A549 treated with AZD9567 at 1 μM for 4 hours (cell line): Measurements from ENCODE around the gene PRRT3. TPM values are rescaled to one million over a fixed set of nuclear protein-coding genes. Genes with fewer than 3 reads are reported as not detected.

Experiments used
- total RNA-seq: library from RNA; stranded (reverse); fragments of 200-300 nt; extraction: Qiagen RNA extraction; gene quantifications from 5 replicates; pipeline ENCODE4 v1.2.3, GENCODE V29; 2022; ENCODE audit not compliant: insufficient read depth

Gene PRRT3
- 0.51 to 1.7 TPM (median 1.6 TPM) in 5 replicates for total RNA-seq

GRCh38 chr3:9951962-9952805 lies at the start of gene PRRT3:
TSS of gene PRRT3 (minus strand) at chr3:9952408. CDS start at chr3:9950115, 2,293 bp downstream.

GRCh38 chr3:9933561-9934234 lies 18.5 kb downstream of the PRRT3 start, which contains the start of gene CRELD1:
TSS of gene CRELD1 (plus strand) at chr3:9933834. CDS start at chr3:9934439, 605 bp downstream.

GRCh38 chr3:9916734-9917680 lies 35.2 kb downstream of the PRRT3 start, which contains the start of gene IL17RC:
TSS of gene IL17RC (plus strand) at chr3:9917098. CDS start at chr3:9917316, 218 bp downstream.

GRCh38 chr3:9902372-9903237 lies 49.6 kb downstream of the PRRT3 start, which contains the start of gene IL17RE:
TSS of gene IL17RE (plus strand) at chr3:9902848. CDS start at chr3:9902933, 85 bp downstream.

Other genes with a start within 250 kb of the PRRT3 start
- gene CPNE9, start 248.6 kb downstream of the PRRT3 start, total RNA-seq = 0.18 to 0.31 TPM (median 0.21 TPM) in 4 of 5 replicates, not detected in the other
- gene BRPF1, start 220.7 kb downstream of the PRRT3 start, total RNA-seq = 17.8 to 20.9 TPM (median 20.0 TPM) in 5 replicates
- 14.7 to 17.9 TPM (median 16.8 TPM) in 5 replicates for gene OGG1, start 202.5 kb downstream of the PRRT3 start, total RNA-seq
- gene CAMK1, start 182.5 kb downstream of the PRRT3 start, total RNA-seq = 13.6 to 16.8 TPM (median 16.2 TPM) in 5 replicates
- gene TADA3, start 159.9 kb downstream of the PRRT3 start, total RNA-seq = 49.0 to 59.0 TPM (median 57.7 TPM) in 5 replicates
- 144 to 268 TPM (median 150 TPM) in 5 replicates for gene ARPC4, start 159.3 kb downstream of the PRRT3 start, total RNA-seq
- 6.9 to 10.0 TPM (median 7.9 TPM) in 5 replicates for gene TTLL3, start 142.1 kb downstream of the PRRT3 start, total RNA-seq
- gene RPUSD3, start 108.4 kb downstream of the PRRT3 start, total RNA-seq = 45.8 to 59.7 TPM (median 56.7 TPM) in 5 replicates
- 30.4 to 45.5 TPM (median 37.8 TPM) in 5 replicates for gene CIDEC, start 72.2 kb downstream of the PRRT3 start, total RNA-seq
- 62.9 to 86.9 TPM (median 83.6 TPM) in 5 replicates for gene JAGN1, start 61.8 kb downstream of the PRRT3 start, total RNA-seq
- gene IL17RE, start 49.6 kb downstream of the PRRT3 start, total RNA-seq = 0.98 to 1.3 TPM (median 1.2 TPM) in 4 of 5 replicates, not detected in the other
- gene IL17RC, start 35.3 kb downstream of the PRRT3 start, total RNA-seq = 22.3 to 27.2 TPM (median 22.6 TPM) in 5 replicates
- gene CRELD1, start 18.6 kb downstream of the PRRT3 start, total RNA-seq = 11.5 to 14.6 TPM (median 12.6 TPM) in 5 replicates
- 109 to 127 TPM (median 120 TPM) in 5 replicates for gene EMC3, start 34.4 kb upstream of the PRRT3 start, total RNA-seq
- gene FANCD2, start 74.0 kb upstream of the PRRT3 start, total RNA-seq = 18.2 to 20.8 TPM (median 18.5 TPM) in 5 replicates
- gene FANCD2OS, start 155.8 kb upstream of the PRRT3 start, total RNA-seq = not detected in 5 replicates
- gene BRK1, start 163.3 kb upstream of the PRRT3 start, total RNA-seq = 167 to 179 TPM (median 172 TPM) in 5 replicates
- gene VHL, start 189.4 kb upstream of the PRRT3 start, total RNA-seq = 28.9 to 33.7 TPM (median 31.3 TPM) in 5 replicates
- 12.7 to 17.5 TPM (median 14.8 TPM) in 5 replicates for gene IRAK2, start 212.5 kb upstream of the PRRT3 start, total RNA-seq